Left lobe of liver (tissue), 2 donors: Measurements from ENCODE around the gene FZD1. TPM values are rescaled to one million over a fixed set of nuclear protein-coding genes. Genes with fewer than 3 reads are reported as not detected.

Experiments used
- ATAC-seq: fragments of 200-7000 bp; cut with Tn5 transposase; one replicate; pipeline ENCODE4 v1.9.1; 2020; ENCODE audit warnings: mild to moderate bottlenecking, moderate library complexity
- DNase-seq: peaks from one replicate; pipeline ENCODE4 v3.0.0-alpha.2; 2020; ENCODE audit warnings: low spot score
- total RNA-seq: library from RNA; stranded (reverse); gene quantifications from one replicate; pipeline ENCODE4 v1.2.1, GENCODE V29; 2021
- donor health status: DM: no; HTN: no; CAD: no; lungs with moderate emphysema.
- donor health status: DM: no; HTN: yes; CAD: no.

The FZD1 gene
- total RNA-seq, 1 donor from 2014 or later, result 2.0 TPM

DNA sequence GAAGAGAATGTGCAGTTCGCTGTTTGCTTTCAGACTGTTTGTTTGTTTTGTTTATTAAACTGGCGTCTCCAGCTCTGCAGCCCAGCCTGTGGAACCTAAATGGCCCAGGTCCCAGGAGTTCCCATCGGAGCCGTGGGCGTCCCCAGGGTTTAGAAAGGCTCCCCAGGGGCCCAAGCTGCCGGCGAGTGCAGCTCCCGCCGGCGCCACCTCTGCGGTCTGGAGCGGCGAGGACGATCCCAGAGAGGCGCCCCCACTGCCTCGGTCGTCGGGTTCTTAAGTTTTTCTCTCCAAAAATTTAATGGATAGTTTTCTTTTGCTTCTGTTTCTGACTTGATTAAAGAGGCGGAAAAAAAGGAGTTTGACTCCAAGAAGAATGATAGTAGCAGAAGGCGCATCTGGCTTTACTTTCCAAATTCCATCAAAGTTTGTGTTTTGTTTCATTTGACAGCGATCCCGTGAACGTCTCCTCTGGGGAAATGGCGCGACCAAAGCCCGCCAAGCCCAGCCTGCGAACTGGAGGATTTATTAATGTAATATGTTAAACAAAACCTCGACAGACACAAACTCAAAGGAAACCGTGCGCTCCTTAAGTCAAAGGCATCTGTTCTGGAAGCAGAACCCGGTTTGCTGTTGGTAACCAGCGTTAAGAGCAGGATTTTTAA lies 718 bp upstream of the FZD1 start:
- ATAC-seq (peak; percentile 9), DNase-seq (no peak)

DNA sequence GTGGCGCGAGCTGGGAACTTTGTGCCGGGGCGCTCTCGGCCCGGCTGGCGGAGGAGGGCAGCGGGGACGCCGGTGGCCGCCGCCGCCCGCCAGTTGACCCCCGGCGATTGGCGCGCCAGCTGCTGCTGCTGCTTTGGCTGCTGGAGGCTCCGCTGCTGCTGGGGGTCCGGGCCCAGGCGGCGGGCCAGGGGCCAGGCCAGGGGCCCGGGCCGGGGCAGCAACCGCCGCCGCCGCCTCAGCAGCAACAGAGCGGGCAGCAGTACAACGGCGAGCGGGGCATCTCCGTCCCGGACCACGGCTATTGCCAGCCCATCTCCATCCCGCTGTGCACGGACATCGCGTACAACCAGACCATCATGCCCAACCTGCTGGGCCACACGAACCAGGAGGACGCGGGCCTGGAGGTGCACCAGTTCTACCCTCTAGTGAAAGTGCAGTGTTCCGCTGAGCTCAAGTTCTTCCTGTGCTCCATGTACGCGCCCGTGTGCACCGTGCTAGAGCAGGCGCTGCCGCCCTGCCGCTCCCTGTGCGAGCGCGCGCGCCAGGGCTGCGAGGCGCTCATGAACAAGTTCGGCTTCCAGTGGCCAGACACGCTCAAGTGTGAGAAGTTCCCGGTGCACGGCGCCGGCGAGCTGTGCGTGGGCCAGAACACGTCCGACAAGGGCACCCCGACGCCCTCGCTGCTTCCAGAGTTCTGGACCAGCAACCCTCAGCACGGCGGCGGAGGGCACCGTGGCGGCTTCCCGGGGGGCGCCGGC lies 870 bp downstream of the FZD1 start:
- ATAC-seq (peak; percentile 46), DNase-seq (peak; percentile 54)

DNA sequence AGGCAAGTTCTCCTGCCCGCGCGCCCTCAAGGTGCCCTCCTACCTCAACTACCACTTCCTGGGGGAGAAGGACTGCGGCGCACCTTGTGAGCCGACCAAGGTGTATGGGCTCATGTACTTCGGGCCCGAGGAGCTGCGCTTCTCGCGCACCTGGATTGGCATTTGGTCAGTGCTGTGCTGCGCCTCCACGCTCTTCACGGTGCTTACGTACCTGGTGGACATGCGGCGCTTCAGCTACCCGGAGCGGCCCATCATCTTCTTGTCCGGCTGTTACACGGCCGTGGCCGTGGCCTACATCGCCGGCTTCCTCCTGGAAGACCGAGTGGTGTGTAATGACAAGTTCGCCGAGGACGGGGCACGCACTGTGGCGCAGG lies 1.4 kb downstream of the FZD1 start:
- no peak for DNase-seq
- no peak for ATAC-seq

DNA sequence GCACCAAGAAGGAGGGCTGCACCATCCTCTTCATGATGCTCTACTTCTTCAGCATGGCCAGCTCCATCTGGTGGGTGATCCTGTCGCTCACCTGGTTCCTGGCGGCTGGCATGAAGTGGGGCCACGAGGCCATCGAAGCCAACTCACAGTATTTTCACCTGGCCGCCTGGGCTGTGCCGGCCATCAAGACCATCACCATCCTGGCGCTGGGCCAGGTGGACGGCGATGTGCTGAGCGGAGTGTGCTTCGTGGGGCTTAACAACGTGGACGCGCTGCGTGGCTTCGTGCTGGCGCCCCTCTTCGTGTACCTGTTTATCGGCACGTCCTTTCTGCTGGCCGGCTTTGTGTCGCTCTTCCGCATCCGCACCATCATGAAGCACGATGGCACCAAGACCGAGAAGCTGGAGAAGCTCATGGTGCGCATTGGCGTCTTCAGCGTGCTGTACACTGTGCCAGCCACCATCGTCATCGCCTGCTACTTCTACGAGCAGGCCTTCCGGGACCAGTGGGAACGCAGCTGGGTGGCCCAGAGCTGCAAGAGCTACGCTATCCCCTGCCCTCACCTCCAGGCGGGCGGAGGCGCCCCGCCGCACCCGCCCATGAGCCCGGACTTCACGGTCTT lies 1.9 kb downstream of the FZD1 start:
- no peak for ATAC-seq

DNA sequence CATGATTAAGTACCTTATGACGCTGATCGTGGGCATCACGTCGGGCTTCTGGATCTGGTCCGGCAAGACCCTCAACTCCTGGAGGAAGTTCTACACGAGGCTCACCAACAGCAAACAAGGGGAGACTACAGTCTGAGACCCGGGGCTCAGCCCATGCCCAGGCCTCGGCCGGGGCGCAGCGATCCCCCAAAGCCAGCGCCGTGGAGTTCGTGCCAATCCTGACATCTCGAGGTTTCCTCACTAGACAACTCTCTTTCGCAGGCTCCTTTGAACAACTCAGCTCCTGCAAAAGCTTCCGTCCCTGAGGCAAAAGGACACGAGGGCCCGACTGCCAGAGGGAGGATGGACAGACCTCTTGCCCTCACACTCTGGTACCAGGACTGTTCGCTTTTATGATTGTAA lies 2.5 kb downstream of the FZD1 start:
- ATAC-seq, result no peak
- DNase-seq, result no peak

More for the DNA sequence above, 1.9 kb downstream of the FZD1 start:
- DNase-seq, result peak; percentile 53

DNA sequence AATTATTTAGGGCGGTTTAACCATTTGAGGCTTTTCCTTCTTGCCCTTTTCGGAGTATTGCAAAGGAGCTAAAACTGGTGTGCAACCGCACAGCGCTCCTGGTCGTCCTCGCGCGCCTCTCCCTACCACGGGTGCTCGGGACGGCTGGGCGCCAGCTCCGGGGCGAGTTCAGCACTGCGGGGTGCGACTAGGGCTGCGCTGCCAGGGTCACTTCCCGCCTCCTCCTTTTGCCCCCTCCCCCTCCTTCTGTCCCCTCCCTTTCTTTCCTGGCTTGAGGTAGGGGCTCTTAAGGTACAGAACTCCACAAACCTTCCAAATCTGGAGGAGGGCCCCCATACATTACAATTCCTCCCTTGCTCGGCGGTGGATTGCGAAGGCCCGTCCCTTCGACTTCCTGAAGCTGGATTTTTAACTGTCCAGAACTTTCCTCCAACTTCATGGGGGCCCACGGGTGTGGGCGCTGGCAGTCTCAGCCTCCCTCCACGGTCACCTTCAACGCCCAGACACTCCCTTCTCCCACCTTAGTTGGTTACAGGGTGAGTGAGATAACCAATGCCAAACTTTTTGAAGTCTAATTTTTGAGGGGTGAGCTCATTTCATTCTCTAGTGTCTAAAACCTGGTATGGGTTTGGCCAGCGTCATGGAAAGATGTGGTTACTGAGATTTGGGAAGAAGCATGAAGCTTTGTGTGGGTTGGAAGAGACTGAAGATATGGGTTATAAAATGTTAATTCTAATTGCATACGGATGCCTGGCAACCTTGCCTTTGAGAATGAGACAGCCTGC lies 3.1 kb downstream of the FZD1 start:
- no peak for DNase-seq
- ATAC-seq, result no peak

DNA sequence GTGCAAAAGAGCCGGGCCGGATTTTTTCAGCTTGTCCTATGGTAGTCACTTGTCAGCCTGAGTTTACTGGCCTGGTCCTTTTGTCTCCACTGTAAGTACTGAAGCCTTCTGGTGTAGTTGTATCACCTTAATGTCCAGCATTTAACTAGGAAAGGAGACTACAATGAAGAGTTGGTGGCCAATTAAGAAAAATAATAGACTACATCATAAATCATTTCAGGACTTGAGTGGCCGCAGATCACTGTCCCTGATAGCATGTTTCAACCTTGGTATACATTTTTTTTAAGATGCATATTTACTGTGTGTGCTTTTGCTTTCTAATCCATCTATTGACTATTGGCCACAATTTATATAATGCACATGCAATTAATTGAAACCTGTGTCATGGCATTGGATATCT lies 6.1 kb downstream of the FZD1 start:
- ATAC-seq, result no peak
- DNase-seq, result no peak

DNA sequence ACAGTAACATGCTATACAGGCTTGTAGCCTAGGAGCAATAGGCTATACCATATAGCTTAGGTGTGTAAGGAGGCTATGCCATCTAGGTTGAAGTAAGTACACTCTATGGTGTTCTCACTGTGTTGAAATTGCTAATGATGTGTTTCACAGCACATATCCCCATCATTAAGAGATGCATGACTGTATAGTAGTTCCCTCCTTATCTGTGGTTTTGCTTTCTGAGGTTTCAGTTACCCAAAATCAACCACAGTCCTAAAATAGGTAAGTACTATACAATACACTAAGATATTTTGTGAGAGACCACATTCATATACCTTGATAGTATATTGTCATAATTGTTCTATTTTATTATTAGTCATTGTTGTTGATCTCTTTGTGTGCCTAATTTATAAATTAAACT lies 12.7 kb downstream of the FZD1 start:
- ATAC-seq (no peak), DNase-seq (no peak)

DNA sequence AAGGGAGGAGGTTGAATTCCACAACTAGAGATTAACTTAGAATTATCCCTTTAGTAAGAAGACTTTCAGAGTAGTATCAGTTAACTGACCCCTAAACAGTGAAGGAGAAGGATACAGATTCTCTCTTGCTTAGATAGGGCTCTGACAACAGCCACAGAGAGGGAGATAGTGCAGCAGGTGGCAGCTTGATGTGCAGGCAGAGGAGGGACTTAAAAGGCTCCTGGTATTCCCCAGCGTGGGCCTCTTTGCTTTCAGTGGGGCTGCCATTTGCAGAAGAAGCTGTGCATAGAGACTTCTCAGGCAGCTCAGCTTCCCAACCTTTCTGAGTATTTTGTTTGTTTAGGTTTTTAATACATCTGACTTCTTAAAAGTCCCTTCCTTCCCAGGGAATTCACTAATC lies 16.0 kb downstream of the FZD1 start:
- DNase-seq, result no peak
- ATAC-seq, result no peak

DNA sequence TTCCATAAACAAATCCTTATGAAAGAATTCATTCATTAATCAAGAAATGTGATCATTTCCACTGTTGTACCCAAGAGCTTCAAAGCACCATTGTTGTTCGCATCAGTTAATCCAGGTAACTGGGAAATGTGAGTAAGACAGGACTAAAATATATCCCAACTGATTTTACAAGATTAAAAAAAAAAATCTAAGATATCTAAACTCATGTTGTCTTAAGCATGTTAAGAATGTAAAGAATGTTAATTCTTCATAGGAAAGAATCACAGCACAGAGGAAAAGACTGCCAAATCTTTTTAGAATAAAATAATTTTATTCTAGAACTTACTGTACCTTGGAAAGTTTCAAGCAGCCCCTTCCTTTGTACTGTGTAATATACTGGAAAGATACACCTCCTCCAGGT lies 16.4 kb downstream of the FZD1 start:
- ATAC-seq, result no peak
- no peak for DNase-seq

DNA sequence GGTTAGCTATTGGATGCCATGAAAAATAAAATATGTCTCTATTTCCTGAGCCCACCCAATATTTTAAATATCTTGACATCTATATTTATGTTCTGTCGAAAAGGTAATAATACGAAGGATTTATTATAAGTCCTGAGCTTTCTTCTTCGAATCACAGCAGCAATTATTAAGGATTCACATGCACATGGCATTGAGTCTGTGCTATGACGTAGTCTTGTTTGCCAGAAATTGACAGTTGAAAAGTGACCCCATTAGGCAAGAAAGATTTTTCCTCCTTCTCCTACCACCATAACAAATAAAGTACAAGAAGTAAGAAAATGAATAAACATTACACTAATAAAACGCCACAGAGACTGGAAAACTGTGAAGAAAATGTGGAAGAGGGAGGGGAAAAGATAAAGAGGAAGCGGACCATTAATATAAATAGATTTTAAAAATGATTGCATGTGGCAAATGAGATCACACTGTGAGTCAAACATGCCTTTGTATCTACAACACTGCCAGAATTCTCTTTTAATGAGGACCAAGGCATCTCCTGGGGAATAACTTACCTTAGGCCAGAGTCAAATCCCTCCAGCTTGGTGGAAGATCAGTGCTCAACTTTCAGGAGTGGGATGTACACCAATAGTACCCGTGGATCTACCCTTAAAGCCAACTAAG lies 21.6 kb downstream of the FZD1 start:
- DNase-seq (no peak), ATAC-seq (no peak)

DNA sequence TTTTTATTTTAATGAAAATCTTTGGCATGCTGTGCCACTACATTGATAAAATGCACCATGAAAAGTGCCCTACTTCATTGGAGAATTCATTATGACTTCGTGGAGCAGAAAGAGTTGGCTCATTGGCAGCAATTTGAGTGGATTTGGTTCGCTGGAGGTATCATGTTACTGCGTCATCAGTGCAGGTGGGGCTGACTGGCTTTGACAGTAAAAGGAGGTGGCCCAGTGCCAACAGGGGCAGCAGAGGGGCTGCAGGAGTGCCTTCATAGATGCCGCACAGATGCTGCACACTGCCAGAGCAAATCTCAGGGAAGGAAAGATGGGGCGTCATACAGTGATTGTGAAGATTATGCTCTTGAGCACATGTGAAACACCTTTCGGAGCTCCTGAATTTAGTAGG lies 22.2 kb downstream of the FZD1 start:
- no peak for DNase-seq
- no peak for ATAC-seq

DNA sequence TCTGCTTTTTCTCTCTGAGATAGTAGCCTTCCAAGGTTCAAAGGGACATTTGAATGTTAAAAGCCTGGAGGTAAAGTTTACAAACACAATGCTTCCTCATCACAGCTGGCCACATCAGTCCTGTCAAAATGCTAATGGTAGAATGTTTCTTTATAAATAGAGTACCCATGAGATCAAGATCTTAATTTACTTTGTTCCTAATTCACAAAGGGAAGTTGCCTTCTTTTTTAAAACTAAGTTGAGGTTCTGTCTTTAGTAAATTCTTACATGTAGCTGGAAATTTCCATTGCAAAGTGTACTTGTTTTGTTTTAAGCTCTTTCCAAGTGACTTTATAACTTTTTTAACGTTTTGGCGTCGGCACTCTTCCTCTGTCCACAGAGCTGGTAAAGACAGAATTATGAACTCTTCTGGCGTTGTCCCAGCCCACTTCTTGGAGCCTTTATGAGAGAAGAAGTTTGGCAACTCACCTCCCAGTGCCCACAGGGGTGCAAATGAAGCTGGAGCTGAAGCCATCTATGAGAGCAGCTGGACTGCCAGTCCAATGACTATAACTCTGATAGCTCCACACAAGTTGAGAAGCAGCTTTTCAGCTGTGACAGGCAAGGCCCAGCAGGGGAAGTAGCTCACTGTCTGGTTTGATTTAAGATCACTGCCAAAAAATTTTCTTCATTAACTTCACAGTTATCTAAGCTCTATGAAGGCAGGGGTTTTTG lies 23.3 kb downstream of the FZD1 start:
- ATAC-seq (no peak), DNase-seq (no peak)

DNA sequence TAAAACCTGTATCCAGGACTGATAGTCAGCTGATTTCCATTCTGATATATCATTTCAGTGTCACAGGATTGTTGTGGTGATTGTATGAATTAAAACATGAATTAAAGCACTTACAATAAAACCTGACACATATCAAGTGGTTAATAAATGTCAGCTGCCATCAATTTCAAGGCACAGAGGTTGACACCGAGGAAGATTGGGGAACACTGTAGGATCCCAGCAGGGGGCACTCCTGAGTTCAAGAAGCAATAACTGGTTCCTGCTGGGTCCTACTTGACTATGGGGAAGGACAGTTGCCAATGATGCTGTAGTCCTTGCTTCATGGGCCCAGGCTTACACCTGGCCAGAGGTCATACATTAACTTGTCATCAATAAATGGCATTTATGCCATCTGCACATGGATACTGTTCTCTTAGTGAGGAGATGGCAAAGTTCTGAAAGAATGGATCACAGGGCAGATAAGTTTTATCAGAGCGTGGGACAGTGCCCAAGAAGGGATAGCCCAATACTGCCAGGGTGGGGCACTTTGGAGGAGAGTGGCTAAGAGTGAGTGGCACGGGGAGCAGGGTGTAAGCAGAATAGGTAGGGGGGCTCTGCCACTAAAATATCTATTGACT lies 24.1 kb downstream of the FZD1 start:
- DNase-seq (peak; percentile 63), ATAC-seq (peak; percentile 92)

DNA sequence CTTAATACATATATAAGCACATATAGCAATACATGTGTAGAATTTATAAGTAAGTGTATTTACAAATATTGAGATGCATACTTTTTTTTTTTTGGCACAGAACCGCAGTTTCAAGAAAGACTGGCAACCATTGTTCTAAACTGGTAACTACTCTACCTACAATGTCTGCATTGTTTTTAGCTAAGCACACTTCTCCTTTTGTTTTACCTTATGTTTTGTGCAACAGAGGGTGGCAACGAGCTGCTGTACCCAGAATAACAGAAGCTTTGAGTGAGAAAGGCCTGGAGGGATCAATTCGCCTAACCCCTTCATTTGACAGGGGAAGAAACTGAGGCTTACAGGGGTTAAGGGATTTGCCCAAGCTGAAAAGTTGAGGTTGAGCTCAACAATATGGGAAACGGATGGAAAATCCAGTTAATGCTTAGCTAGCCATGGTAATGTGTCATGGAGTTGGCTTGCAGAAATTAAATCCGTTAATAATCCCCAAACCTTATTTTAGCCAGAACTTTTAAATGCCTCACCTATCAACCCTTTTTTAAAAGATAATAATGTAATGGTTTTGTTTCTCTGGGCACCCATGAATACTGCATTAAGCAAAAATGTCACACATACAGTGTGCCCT lies 25.5 kb downstream of the FZD1 start:
- DNase-seq, result no peak
- no peak for ATAC-seq

DNA sequence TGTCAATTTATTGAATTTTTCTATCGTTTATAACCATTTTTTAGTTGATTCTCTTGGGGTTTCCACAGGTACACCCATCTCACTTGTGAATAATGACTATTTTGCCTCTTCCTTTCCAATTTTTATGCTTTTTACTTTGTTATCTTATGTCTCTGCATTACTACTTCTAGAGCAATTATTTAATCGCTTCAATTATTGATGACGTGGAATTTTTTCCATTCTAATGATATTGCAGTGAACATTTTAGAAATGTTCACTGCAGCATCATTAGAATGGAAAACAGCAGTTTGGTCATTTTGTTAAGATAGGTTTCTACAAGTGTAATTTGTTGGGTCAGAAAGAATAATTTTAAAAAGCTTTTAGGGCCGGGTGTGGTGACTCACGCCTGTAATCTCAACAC lies 27.1 kb downstream of the FZD1 start:
- ATAC-seq, result no peak
- no peak for DNase-seq

DNA sequence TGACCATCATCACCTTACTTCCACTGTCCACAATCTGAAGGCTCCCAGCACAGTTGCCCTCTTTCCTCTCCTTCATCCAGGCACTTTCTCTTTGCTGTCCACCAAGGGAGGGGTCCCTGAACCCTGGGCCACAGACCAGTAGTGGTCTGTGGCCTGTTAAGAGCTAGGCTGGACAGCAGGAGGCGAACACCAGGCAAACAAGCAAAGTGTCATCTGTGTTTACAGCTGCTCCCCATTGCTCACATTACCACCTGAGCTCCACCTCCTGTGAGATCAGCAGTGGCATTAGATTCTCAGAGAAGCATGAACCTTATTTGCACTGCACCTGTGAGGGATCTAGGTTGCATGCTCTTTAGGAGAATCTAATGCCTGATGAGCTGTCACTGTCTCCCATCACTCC lies 27.7 kb downstream of the FZD1 start:
- ATAC-seq, result no peak

DNA sequence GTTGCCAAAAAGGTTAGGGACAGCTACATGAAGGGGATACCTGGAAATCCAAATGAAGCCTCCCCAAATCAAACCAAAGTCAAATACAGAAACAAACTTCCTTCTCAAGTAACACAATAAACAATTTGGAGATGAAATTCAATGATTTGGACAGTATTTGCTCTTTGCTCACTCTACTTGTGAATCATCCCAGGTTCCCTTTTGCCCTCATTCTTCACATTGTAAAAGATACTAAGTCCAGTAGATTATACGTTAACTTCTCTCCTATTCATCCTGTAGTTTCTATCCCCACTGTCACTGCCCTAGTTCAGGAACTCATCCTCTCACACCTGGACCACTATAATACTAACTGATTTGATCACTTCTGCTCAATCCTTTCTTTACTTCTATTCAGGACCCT lies 28.3 kb downstream of the FZD1 start:
- no peak for ATAC-seq
- no peak for DNase-seq

More for the DNA sequence above, 27.7 kb downstream of the FZD1 start:
- no peak for DNase-seq

DNA sequence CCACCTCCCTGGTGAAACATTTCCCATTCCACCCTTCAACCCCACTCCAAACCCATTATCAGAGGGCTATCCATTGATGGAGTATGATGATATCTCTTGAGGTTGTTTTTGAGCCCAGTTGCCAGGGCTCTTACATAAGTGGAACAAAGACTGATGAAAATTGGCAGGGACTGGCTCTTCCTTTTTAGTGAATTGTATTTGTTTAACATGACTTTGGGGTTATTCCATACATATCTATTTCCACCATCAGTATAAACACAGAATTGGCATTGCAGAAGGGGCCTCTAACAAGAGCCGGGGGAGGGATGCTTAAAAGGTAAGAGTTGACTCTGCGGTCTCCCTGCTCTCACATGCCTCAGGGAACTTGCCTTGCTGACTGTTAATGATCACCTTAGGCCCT lies 28.9 kb downstream of the FZD1 start:
- ATAC-seq, result no peak
- no peak for DNase-seq
